ENCODE measurements around the gene COL4A1. TPM values are rescaled to one million over a fixed set of nuclear protein-coding genes. Genes with fewer than 3 reads are reported as not detected.
A peak's percentile ranks its signal among the peaks of the same experiment; 100 is the strongest.
"Not testable (repeated sequence)": the region's sequence is repeated elsewhere in the genome, so short reads cannot be mapped to it uniquely, and the experiment has no call there.

The COL4A1 gene
- total RNA-seq, 2 donors from 2014 or later, result 505 to 852 TPM

- peak overlapping the region; percentile 35 to 72 for H3K27ac ChIP-seq
- H3K4me1 ChIP-seq (ENCODE audit: control insufficient read depth in 1 of 2, low read depth in 2 of 2), result peaks cover 50 to 95% of the 10 kb centered on the region in 2 donors
- no peak for ATAC-seq (ENCODE audit: insufficient number of reproducible peaks, low FRiP score, low read depth)
- H3K9me3 ChIP-seq, result no peaks in the 10 kb centered on the region
- H3K27me3 ChIP-seq (replicated peaks; ENCODE audit: insufficient read depth), result no peaks in the 10 kb centered on the region
- no peak overlapping the region for H3K4me3 ChIP-seq
- no peak for DNase-seq (ENCODE audit: low spot score)
- H3K36me3 ChIP-seq, result peaks cover 20% of the 10 kb centered on the region
- no peak for TF ChIP-seq CTCF (IDR thresholded peaks at IDR 0.05)
Measured at GRCh38 chr13:110316196-110316595, 9.2 kb upstream of the COL4A1 start.

GRCh38 chr13:110314516-110315245 is 7.7 kb upstream of the COL4A1 start:
- no peak for TF ChIP-seq CTCF (IDR thresholded peaks at IDR 0.05)
- DNase-seq (ENCODE audit: low spot score) (no peak), ATAC-seq (ENCODE audit: insufficient number of reproducible peaks, low FRiP score, low read depth) (no peak)
- H3K27me3 ChIP-seq (replicated peaks; ENCODE audit: insufficient read depth), result no peaks in the 10 kb centered on the region
- H3K4me1 ChIP-seq (ENCODE audit: control insufficient read depth in 1 of 2, low read depth in 2 of 2), result peaks cover 48 to 95% of the 10 kb centered on the region in 2 donors
- peak overlapping the region; percentile 49 for H3K4me3 ChIP-seq
- H3K36me3 ChIP-seq, result peaks cover 20% of the 10 kb centered on the region
- peak overlapping the region; percentile 35 to 72 for H3K27ac ChIP-seq
- H3K9me3 ChIP-seq, result no peaks in the 10 kb centered on the region

GRCh38 chr13:110313733-110314132 is 6.8 kb upstream of the COL4A1 start:
- DNase-seq (ENCODE audit: low spot score); H3K9me3 ChIP-seq; ATAC-seq (ENCODE audit: insufficient number of reproducible peaks, low FRiP score, low read depth); H3K27me3 ChIP-seq (replicated peaks; ENCODE audit: insufficient read depth): not testable (repeated sequence)
- Histone ChIP-seq H3K4me1 (ENCODE audit: control insufficient read depth in 1 of 2, low read depth in 2 of 2) (peaks cover 38 to 86% of the 10 kb centered on the region in 2 donors), H3K36me3 (peaks cover 20% of the 10 kb centered on the region), H3K27ac (peak overlapping the region; percentile 33 to 72), H3K4me3 (peak overlapping the region; percentile 49)

- not testable (repeated sequence) for ATAC-seq (ENCODE audit: insufficient number of reproducible peaks, low FRiP score, low read depth); H3K9me3 ChIP-seq; H3K27me3 ChIP-seq (replicated peaks; ENCODE audit: insufficient read depth); DNase-seq (ENCODE audit: low spot score)
- H3K4me1 ChIP-seq (ENCODE audit: control insufficient read depth in 1 of 2, low read depth in 2 of 2), result peaks cover 38 to 82% of the 10 kb centered on the region in 2 donors
- peaks cover 20% of the 10 kb centered on the region for H3K36me3 ChIP-seq
- peak overlapping the region; percentile 95 for H3K4me3 ChIP-seq
- peak overlapping the region; percentile 97 for H3K27ac ChIP-seq
Measured at GRCh38 chr13:110313261-110313660, 6.3 kb upstream of the COL4A1 start.

- peak overlapping the region; percentile 95 for H3K4me3 ChIP-seq
- peak overlapping the region; percentile 97 for H3K27ac ChIP-seq
- no peaks in the 10 kb centered on the region for H3K27me3 ChIP-seq (replicated peaks; ENCODE audit: insufficient read depth)
- DNase-seq (ENCODE audit: low spot score), result no peak
- H3K36me3 ChIP-seq, result peaks cover 20% of the 10 kb centered on the region
- peaks cover 35 to 75% of the 10 kb centered on the region in 2 donors for H3K4me1 ChIP-seq (ENCODE audit: control insufficient read depth in 1 of 2, low read depth in 2 of 2)
- no peak for ATAC-seq (ENCODE audit: insufficient number of reproducible peaks, low FRiP score, low read depth)
- H3K9me3 ChIP-seq, result no peaks in the 10 kb centered on the region
- TF ChIP-seq CTCF (IDR thresholded peaks at IDR 0.05), result no peak
Measured at GRCh38 chr13:110312339-110313031, 5.5 kb upstream of the COL4A1 start.
